ENCODE data around the gene CACNB3. TPM values are rescaled to one million over a fixed set of nuclear protein-coding genes. Genes with fewer than 3 reads are reported as not detected.

Gene CACNB3
- total and polyA plus RNA-seq, 2 of the 13 experiments (the other 11 are each of a cell fraction or from before 2014, with no cell fraction given) = 0.29 to 0.54 TPM

DNA sequence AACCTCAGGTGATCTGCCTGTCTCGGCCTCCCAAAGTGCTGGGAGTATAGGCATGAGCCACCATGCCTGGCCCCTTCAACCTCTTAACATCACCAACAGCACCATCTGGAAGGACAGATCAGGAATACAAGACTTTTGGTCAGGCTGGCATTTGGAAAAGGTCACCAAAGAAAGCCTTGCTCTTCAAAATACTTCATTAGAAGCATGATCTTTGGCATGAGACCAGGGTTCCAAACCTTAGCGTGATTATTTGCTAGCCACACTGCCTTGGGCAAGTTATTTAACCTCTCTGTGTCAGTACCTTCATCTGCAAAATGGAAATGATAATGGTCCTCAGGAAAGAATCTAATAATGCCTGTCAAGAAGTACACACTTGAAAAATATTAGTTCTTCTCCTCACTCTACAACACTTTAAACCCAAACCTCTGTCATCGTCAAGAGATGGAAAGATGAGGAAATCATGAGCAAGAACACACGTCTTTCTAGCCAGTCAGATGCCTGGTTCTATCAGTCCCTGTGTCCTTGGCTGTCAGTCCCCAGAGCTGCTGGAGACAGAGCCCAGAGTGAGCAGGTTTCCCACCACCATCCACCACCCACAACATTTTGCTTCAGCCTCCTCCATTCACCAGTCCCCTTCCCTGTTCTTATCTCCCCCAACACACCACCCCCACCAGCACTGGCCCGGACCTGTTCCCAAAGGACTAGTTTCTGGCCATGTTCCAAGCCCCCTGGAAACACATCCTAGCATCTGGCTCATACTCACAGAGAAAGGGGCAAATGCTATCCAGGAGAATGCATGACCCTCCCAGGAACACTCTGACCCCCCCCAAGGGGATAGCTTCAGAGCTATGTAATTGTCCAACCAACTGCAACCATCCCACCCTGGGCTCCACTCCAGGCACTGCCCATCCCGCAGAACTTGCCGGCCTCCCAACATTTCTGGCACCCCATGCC lies 31.4 kb upstream of the CACNB3 start:
- H2AFZ ChIP-seq (ENCODE audit: low read length) = no peak overlapping the region
- TF ChIP-seq, protein P1, sequence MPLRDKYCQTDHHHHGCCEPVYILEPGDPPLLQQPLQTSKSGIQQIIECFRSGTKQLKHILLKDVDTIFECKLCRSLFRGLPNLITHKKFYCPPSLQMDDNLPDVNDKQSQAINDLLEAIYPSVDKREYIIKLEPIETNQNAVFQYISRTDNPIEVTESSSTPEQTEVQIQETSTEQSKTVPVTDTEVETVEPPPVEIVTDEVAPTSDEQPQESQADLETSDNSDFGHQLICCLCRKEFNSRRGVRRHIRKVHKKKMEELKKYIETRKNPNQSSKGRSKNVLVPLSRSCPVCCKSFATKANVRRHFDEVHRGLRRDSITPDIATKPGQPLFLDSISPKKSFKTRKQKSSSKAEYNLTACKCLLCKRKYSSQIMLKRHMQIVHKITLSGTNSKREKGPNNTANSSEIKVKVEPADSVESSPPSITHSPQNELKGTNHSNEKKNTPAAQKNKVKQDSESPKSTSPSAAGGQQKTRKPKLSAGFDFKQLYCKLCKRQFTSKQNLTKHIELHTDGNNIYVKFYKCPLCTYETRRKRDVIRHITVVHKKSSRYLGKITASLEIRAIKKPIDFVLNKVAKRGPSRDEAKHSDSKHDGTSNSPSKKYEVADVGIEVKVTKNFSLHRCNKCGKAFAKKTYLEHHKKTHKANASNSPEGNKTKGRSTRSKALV (CRISPR knock-in tag; IDR thresholded peaks at IDR 0.05) = no peak
- TF ChIP-seq NFE2 (CRISPR knock-in tag; IDR thresholded peaks at IDR 0.05) (no peak), ZNF44 (CRISPR knock-in tag; IDR thresholded peaks at IDR 0.05) (no peak), ZNF34 (CRISPR knock-in tag; IDR thresholded peaks at IDR 0.05; ENCODE audit: borderline replicate concordance) (no peak), EED (CRISPR knock-in tag; IDR thresholded peaks at IDR 0.05) (no peak), HMG20A (CRISPR knock-in tag; IDR thresholded peaks at IDR 0.05; ENCODE audit: borderline replicate concordance) (no peak), TEAD2 (CRISPR knock-in tag; IDR thresholded peaks at IDR 0.05) (no peak)
- TF ChIP-seq, protein P2, sequence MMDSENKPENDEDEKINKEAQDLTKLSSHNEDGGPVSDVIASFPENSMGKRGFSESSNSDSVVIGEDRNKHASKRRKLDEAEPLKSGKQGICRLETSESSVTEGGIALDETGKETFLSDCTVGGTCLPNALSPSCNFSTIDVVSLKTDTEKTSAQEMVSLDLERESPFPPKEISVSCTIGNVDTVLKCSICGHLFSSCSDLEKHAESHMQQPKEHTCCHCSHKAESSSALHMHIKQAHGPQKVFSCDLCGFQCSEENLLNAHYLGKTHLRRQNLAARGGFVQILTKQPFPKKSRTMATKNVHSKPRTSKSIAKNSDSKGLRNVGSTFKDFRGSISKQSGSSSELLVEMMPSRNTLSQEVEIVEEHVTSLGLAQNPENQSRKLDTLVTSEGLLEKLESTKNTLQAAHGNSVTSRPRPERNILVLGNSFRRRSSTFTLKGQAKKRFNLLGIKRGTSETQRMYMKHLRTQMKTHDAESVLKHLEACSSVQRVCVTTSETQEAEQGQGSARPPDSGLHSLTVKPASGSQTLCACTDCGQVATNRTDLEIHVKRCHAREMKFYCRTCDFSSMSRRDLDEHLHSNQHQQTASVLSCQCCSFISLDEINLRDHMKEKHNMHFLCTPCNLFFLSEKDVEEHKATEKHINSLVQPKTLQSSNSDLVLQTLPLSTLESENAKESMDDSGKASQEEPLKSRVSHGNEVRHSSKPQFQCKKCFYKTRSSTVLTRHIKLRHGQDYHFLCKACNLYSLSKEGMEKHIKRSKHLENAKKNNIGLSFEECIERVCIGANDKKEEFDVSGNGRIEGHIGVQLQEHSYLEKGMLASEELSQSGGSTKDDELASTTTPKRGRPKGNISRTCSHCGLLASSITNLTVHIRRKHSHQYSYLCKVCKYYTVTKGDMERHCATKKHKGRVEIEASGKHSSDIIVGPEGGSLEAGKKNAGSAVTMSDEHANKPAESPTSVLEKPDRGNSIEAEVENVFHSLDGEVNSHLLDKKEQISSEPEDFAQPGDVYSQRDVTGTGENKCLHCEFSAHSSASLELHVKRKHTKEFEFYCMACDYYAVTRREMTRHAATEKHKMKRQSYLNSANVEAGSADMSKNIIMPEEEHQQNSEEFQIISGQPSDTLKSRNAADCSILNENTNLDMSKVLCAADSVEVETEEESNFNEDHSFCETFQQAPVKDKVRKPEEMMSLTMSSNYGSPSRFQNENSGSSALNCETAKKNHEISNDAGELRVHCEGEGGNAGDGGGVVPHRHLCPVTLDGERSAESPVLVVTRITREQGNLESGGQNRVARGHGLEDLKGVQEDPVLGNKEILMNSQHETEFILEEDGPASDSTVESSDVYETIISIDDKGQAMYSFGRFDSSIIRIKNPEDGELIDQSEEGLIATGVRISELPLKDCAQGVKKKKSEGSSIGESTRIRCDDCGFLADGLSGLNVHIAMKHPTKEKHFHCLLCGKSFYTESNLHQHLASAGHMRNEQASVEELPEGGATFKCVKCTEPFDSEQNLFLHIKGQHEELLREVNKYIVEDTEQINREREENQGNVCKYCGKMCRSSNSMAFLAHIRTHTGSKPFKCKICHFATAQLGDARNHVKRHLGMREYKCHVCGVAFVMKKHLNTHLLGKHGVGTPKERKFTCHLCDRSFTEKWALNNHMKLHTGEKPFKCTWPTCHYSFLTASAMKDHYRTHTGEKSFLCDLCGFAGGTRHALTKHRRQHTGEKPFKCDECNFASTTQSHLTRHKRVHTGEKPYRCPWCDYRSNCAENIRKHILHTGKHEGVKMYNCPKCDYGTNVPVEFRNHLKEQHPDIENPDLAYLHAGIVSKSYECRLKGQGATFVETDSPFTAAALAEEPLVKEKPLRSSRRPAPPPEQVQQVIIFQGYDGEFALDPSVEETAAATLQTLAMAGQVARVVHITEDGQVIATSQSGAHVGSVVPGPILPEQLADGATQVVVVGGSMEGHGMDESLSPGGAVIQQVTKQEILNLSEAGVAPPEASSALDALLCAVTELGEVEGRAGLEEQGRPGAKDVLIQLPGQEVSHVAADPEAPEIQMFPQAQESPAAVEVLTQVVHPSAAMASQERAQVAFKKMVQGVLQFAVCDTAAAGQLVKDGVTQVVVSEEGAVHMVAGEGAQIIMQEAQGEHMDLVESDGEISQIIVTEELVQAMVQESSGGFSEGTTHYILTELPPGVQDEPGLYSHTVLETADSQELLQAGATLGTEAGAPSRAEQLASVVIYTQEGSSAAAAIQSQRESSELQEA (CRISPR knock-in tag; IDR thresholded peaks at IDR 0.05; ENCODE audit: not compliant biosample characterization) = no peak
- TF ChIP-seq, protein P3, sequence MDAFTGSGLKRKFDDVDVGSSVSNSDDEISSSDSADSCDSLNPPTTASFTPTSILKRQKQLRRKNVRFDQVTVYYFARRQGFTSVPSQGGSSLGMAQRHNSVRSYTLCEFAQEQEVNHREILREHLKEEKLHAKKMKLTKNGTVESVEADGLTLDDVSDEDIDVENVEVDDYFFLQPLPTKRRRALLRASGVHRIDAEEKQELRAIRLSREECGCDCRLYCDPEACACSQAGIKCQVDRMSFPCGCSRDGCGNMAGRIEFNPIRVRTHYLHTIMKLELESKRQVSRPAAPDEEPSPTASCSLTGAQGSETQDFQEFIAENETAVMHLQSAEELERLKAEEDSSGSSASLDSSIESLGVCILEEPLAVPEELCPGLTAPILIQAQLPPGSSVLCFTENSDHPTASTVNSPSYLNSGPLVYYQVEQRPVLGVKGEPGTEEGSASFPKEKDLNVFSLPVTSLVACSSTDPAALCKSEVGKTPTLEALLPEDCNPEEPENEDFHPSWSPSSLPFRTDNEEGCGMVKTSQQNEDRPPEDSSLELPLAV (CRISPR knock-in tag; conservative IDR thresholded peaks at IDR 0.05; ENCODE audit: low read depth) = no peak

More for the DNA sequence above, 31.4 kb upstream of the CACNB3 start:
- Histone ChIP-seq H3K79me2 (ENCODE audit: insufficient read depth, low read length) (peaks cover 3% of the 10 kb centered on the region), H3K4me2 (ENCODE audit: low read depth, low read length) (peak overlapping the region; percentile 90), H4K20me1 (ENCODE audit: insufficient read depth, low read length) (no peaks in the 10 kb centered on the region), H3K4me3 (replicated peaks in 1 of 3; ENCODE audit: insufficient read depth in 1 of 3, low read depth in 2 of 3, low read length in 3 of 3) (peak overlapping the region in 1 of 3 experiments; percentile 90; a peak in 3 of 6 replicates), H3K9me3 (ENCODE audit: low read length) (no peaks in the 10 kb centered on the region), H3K27ac (ENCODE audit: extremely low read length, insufficient read depth, low read length) (no peak overlapping the region), H3K36me3 (replicated peaks in 1 of 2; ENCODE audit: control insufficient read depth in 1 of 2, insufficient read depth in 2 of 2, low read length in 2 of 2) (0 out of 5 replicates have a peak, but pooled peaks cover 0 to 8% of the 10 kb centered on the region in 2 experiments), H3K9ac (ENCODE audit: insufficient read depth, low read depth, low read length) (0 out of 2 replicates have a peak overlapping the region, but pooled peaks have one; percentile 73), H3K4me1 (ENCODE audit: insufficient read depth, low read length) (peaks cover 29% of the 10 kb centered on the region), H3K27me3 (ENCODE audit: control insufficient read depth in 1 of 2, insufficient read depth in 2 of 2, low read length in 2 of 2) (no peaks in the 10 kb centered on the region)
- ATAC-seq = no peak
- WGBS (ENCODE audit: low lambda C conversion rate) = 90% methylated on average over 7 of the region's 7 CpGs
- FAIRE-seq = no peak
- in situ Hi-C loops (cut with HindIII; ENCODE audit: extremely low pct_ligation_motif_present, low pct_unique_long_range_greater_than_20kb) = no loop called here
- TSS peak; percentile 65 for BruUV-seq (replicated peaks)
- POLR2A ChIA-PET = no interaction called here
- CTCF ChIA-PET (ENCODE audit: low intra/inter-chr PET ratio, low total read pairs) = no interaction called here
- DNase-seq (ENCODE audit: low spot score) = no peak
- intact Hi-C loops (cut with micrococcal nuclease; ENCODE audit: unreplicated experiment) = no loop called here
